Measurements from ENCODE around the gene KDM2A.

The KDM2A gene

GRCh38 chr11:67260885-67261639 is 142.0 kb downstream of the KDM2A start:
- DNase-seq (ENCODE audit: low read depth, low spot score) = peak; percentile 74

GRCh38 chr11:67261640-67261945 is 142.5 kb downstream of the KDM2A start:
- no peak for DNase-seq (ENCODE audit: low read depth, low spot score)

GRCh38 chr11:67261946-67262681 is 143.1 kb downstream of the KDM2A start:
- DNase-seq (ENCODE audit: low read depth, low spot score) = peak; percentile 74

GRCh38 chr11:67262731-67263675 is 143.9 kb downstream of the KDM2A start:
- DNase-seq (ENCODE audit: low read depth, low spot score) = peak; percentile 86

- no peak for DNase-seq (ENCODE audit: low read depth, low spot score)
Measured at GRCh38 chr11:67264260-67264659, 145.2 kb downstream of the KDM2A start.

GRCh38 chr11:67264877-67265632 is 146.0 kb downstream of the KDM2A start:
- DNase-seq (ENCODE audit: low read depth, low spot score) = no peak

GRCh38 chr11:67265633-67266448 is 146.8 kb downstream of the KDM2A start:
- DNase-seq (ENCODE audit: low read depth, low spot score) = peak; percentile 72

GRCh38 chr11:67266449-67267187 is 147.6 kb downstream of the KDM2A start, which contains the start of gene GRK2:
TSS of gene GRK2 (plus strand) at chr11:67266473. CDS start at chr11:67266700, 227 bp downstream.
- no peak for DNase-seq (ENCODE audit: low read depth, low spot score)

GRCh38 chr11:67267188-67268080 is 148.4 kb downstream of the KDM2A start:
- DNase-seq (ENCODE audit: low read depth, low spot score) = no peak

GRCh38 chr11:67268081-67268961 is 149.3 kb downstream of the KDM2A start:
- no peak for DNase-seq (ENCODE audit: low read depth, low spot score)

- no peak for DNase-seq (ENCODE audit: low read depth, low spot score)
Measured at GRCh38 chr11:67268962-67269268, 149.9 kb downstream of the KDM2A start.

GRCh38 chr11:67269401-67270255 is 150.6 kb downstream of the KDM2A start:
- no peak for DNase-seq (ENCODE audit: low read depth, low spot score)

GRCh38 chr11:67270256-67271204 is 151.5 kb downstream of the KDM2A start:
- DNase-seq (ENCODE audit: low read depth, low spot score) = peak; percentile 62

- DNase-seq (ENCODE audit: low read depth, low spot score) = no peak
Measured at GRCh38 chr11:67271205-67271540, 152.1 kb downstream of the KDM2A start.

GRCh38 chr11:67271541-67272284 is 152.7 kb downstream of the KDM2A start:
- peak; percentile 60 for DNase-seq (ENCODE audit: low read depth, low spot score)
